HCT116 (cell line): ENCODE results near the gene SMAP2. TPM values are rescaled to one million over a fixed set of nuclear protein-coding genes. Genes with fewer than 3 reads are reported as not detected.

ENCODE experiments used
- ATAC-seq: fragments of 200-7000 bp; cut with Tn5 transposase; 2 replicates; pipeline ENCODE4 v1.9.1; 2020; ENCODE audit warnings: mild to moderate bottlenecking, moderate library complexity
- BruUV-seq: library from RNA; stranded (reverse); fragments of 400-500 nt; replicated peaks from 2 replicates; lab custom pipeline; 2021; lab: Mats Ljungman, UMichigan
- CTCF ChIA-PET: fragments of 300-600 bp; sonication (Branson Sonifier 250); formaldehyde crosslinking; loops from one replicate; lab custom pipeline; 2021; ENCODE audit warnings: antibody characterized with exemption; lab: Charles Lee
- POLR2A ChIA-PET: fragments of 300-600, 350-600 bp; sonication (Branson Sonifier 250); formaldehyde crosslinking; loops from one replicate; lab custom pipeline; 2021; ENCODE audit warnings: antibody characterized with exemption; lab: Charles Lee
- RAD21 ChIA-PET, 2 experiments: fragments of 300-600 bp; sonication (Branson Sonifier 250); formaldehyde crosslinking; loops; one replicate each; lab custom pipeline; 2023; ENCODE audit warnings: low total read pairs in 2 of 2; ENCODE audit not compliant: uncharacterized antibody in 2 of 2, unreplicated experiment in 2 of 2, low non-redundant PET in 1 of 2; lab: Charles Lee
- DNase-seq: peaks from one replicate; pipeline ENCODE4 v3.0.0-alpha.2; 2010; ENCODE audit warnings: low read depth, low spot score
- H2AFZ ChIP-seq: fragments of 200-600 bp; shearing (Covaris generic), sonication (generic); 2 replicates; pipeline ENCODE4 v1.6.1; 2017; ENCODE audit warnings: low read depth, mixed run types, mixed read lengths, antibody characterized with exemption, low read length; ENCODE audit not compliant: poor library complexity, severe bottlenecking
- H3K27ac ChIP-seq: 2 replicates; pipeline ENCODE4 v1.5.1; 2012; ENCODE audit warnings: low read depth, low read length
- H3K27me3 ChIP-seq: fragments of 200-600 bp; sonication (generic); 2 replicates; pipeline ENCODE4 v1.6.1; 2016; ENCODE audit warnings: mixed run types, low read length, mixed read lengths; ENCODE audit not compliant: insufficient read depth
- H3K36me3 ChIP-seq, 2 experiments: fragments of 200-500 bp in 1 of 2; fragments of 200-600 bp in 1 of 2; sonication (Bioruptor generic) in 1 of 2; sonication (generic) in 1 of 2; 2 replicates each; pipeline versions ENCODE4 v1.5.1 to v1.6.1; 2014 to 2016; ENCODE audit warnings: low read length in 2 of 2, inconsistent platforms in 1 of 2, mixed read lengths in 1 of 2, mixed run types in 1 of 2; ENCODE audit not compliant: insufficient read depth in 2 of 2, control insufficient read depth in 1 of 2
- H3K4me1 ChIP-seq, 2 experiments: fragments of 200-600 bp in 1 of 2; sonication (generic) in 1 of 2; 2 replicates each; pipeline versions ENCODE4 v1.5.1 to v1.6.1; 2012 to 2017; ENCODE audit warnings: low read length in 2 of 2, inconsistent platforms in 1 of 2, mild to moderate bottlenecking in 1 of 2, mixed read lengths in 1 of 2, mixed run types in 1 of 2, moderate library complexity in 1 of 2; ENCODE audit not compliant: insufficient read depth in 2 of 2, control insufficient read depth in 1 of 2
- H3K4me2 ChIP-seq: fragments of 200-600 bp; sonication (generic); 2 replicates; pipeline ENCODE4 v1.6.1; 2017; ENCODE audit warnings: mixed run types, low read length, mixed read lengths
- H3K4me3 ChIP-seq, 2 experiments: fragments of 200-600 bp in 1 of 2; sonication (generic) in 1 of 2; replicated peaks in 1 of 2; 2 replicates each; pipeline ENCODE4 v1.5.1; 2011 to 2016; ENCODE audit warnings: low read length in 2 of 2, control low read depth in 1 of 2, low read depth in 1 of 2, mild to moderate bottlenecking in 1 of 2, mixed read lengths in 1 of 2, mixed run types in 1 of 2
- H3K79me2 ChIP-seq: fragments of 200-600 bp; sonication (generic); 2 replicates; pipeline ENCODE4 v1.6.1; 2017; ENCODE audit warnings: mild to moderate bottlenecking, mixed run types, low read length, moderate library complexity, mixed read lengths; ENCODE audit not compliant: insufficient read depth
- H3K9ac ChIP-seq: fragments of 200-600 bp; sonication (generic); 2 replicates; pipeline ENCODE4 v1.6.1; 2016; ENCODE audit warnings: low read length, mixed read lengths
- H3K9me2 ChIP-seq: fragments of 200-600 bp; sonication (generic), shearing (Covaris generic); 2 replicates; pipeline ENCODE4 v1.6.1; 2017; ENCODE audit warnings: mixed run types, mild to moderate bottlenecking, moderate library complexity; ENCODE audit not compliant: insufficient read depth
- H3K9me3 ChIP-seq, 2 experiments: fragments of 200-500 bp in 1 of 2; fragments of 200-600 bp in 1 of 2; sonication (Bioruptor generic) in 1 of 2; sonication (generic) in 1 of 2; 2 replicates each; pipeline ENCODE4 v1.6.1; 2014 to 2017; ENCODE audit warnings: low read length in 2 of 2, mixed read lengths in 2 of 2, inconsistent platforms in 1 of 2, low read depth in 1 of 2, mild to moderate bottlenecking in 1 of 2, mixed run types in 1 of 2, moderate library complexity in 1 of 2; ENCODE audit not compliant: control insufficient read depth in 1 of 2, insufficient read depth in 1 of 2
- H4K20me1 ChIP-seq: fragments of 200-600 bp; sonication (generic), shearing (Covaris generic); 2 replicates; pipeline ENCODE4 v1.6.1; 2017; ENCODE audit warnings: mixed run types, mild to moderate bottlenecking, moderate library complexity; ENCODE audit not compliant: insufficient read depth
- CEBPB ChIP-seq: IDR thresholded peaks from 2 replicates; pipeline ENCODE4 v1.6.1; 2012; ENCODE audit warnings: low read depth
- ELF1 ChIP-seq: IDR thresholded peaks from 2 replicates; pipeline ENCODE4 v1.6.1; 2012; ENCODE audit warnings: low read depth, borderline replicate concordance
- EZH2 ChIP-seq: fragments of 200-600 bp; sonication (generic); IDR thresholded peaks from 2 replicates; pipeline ENCODE4 v1.6.1; 2017; ENCODE audit warnings: antibody characterized with exemption, mixed run types
- FOSL1 ChIP-seq: IDR thresholded peaks from 2 replicates; pipeline ENCODE4 v1.6.1; 2012; ENCODE audit warnings: low read depth
- JUND ChIP-seq: IDR thresholded peaks from 2 replicates; pipeline ENCODE4 v1.6.1; 2012
- MAX ChIP-seq: IDR thresholded peaks from 2 replicates; pipeline ENCODE4 v1.6.1; 2012
- POLR2A ChIP-seq: IDR thresholded peaks from 2 replicates; pipeline ENCODE4 v1.7.0; 2011; ENCODE audit warnings: borderline replicate concordance; ENCODE audit not compliant: insufficient read depth, insufficient read length; ENCODE audit errors: extremely low read depth
- POLR2AphosphoS5 ChIP-seq: IDR thresholded peaks from 2 replicates; pipeline ENCODE4 v1.6.1; 2011; ENCODE audit warnings: mild to moderate bottlenecking, low read depth, low read length, moderate library complexity
- RAD21 ChIP-seq: IDR thresholded peaks from 2 replicates; pipeline ENCODE4 v1.6.1; 2012; ENCODE audit warnings: low read depth, mild to moderate bottlenecking
- REST ChIP-seq: IDR thresholded peaks from 2 replicates; pipeline ENCODE4 v1.6.1; 2012; ENCODE audit warnings: low read depth
- SIN3A ChIP-seq: IDR thresholded peaks from 2 replicates; pipeline ENCODE4 v1.6.1; 2012; ENCODE audit warnings: low read depth
- SP1 ChIP-seq: IDR thresholded peaks from 2 replicates; pipeline ENCODE4 v1.6.1; 2012; ENCODE audit warnings: low read depth
- SRF ChIP-seq: IDR thresholded peaks from 2 replicates; pipeline ENCODE4 v1.6.1; 2012; ENCODE audit warnings: low read depth
- ZBTB33 ChIP-seq: IDR thresholded peaks from 2 replicates; pipeline ENCODE4 v1.6.1; 2011; ENCODE audit warnings: mild to moderate bottlenecking, low read length, moderate library complexity; ENCODE audit not compliant: insufficient replicate concordance; ENCODE audit errors: extremely low read depth
- ZFX ChIP-seq: fragments of 450-650 bp; IDR thresholded peaks from 2 replicates; pipeline ENCODE4 v1.6.1; 2017
- ZNF274 ChIP-seq: fragments of 200-500 bp; sonication (Bioruptor generic); IDR thresholded peaks from 2 replicates; pipeline ENCODE4 v1.6.1; 2014; ENCODE audit warnings: mild to moderate bottlenecking, low read depth, low read length, inconsistent platforms
- intact Hi-C: fragments of 100-400 bp; cut with micrococcal nuclease; formaldehyde crosslinking; loops from 2 replicates; pipeline ENCODE4 v1.10.0; 2022
- total RNA-seq: library from RNA; stranded (reverse); gene quantifications from one replicate; pipeline ENCODE4 v1.2.1, GENCODE V29; 2021; ENCODE audit not compliant: unreplicated experiment

The SMAP2 gene
- total RNA-seq, 1 experiment from 2014 or later = 16.4 TPM

- Histone ChIP-seq H3K27me3 (no peaks in the 10 kb centered on the region), H3K4me2 (no peak overlapping the region), H3K4me1 (no peaks in the 10 kb centered on the region), H3K4me3 (no peak overlapping the region), H2AFZ (no peak overlapping the region), H3K9me3 (no peaks in the 10 kb centered on the region), H3K79me2 (no peaks in the 10 kb centered on the region)
- RAD21 ChIA-PET = no interaction called here
- ATAC-seq = no peak
- intact Hi-C loops = no loop called here
- no TSS peak for BruUV-seq
- TF ChIP-seq ZNF274 (no peak), REST (no peak), RAD21 (no peak), POLR2A (no peak), ZFX (no peak), POLR2AphosphoS5 (no peak), CEBPB (no peak), EZH2 (no peak), ZBTB33 (no peak), JUND (no peak), MAX (no peak), FOSL1 (no peak), ELF1 (no peak), SRF (no peak), SP1 (no peak), SIN3A (no peak)
- TF ChIP-seq, all 23 proteins: peak for 0
- Histone ChIP-seq H3K9me2 (no peaks in the 10 kb centered on the region), H3K36me3 (peaks cover 7 to 9% of the 10 kb centered on the region in 2 experiments; a peak in 2 of 4 replicates), H3K9ac (no peak overlapping the region), H4K20me1 (no peaks in the 10 kb centered on the region), H3K27ac (no peak overlapping the region)
- no peak for DNase-seq
- ChIA-PET POLR2A (no interaction called here), CTCF (interaction anchor here (1.4 kb wide), 1 partner anchor 17 kb away, joined by 5 read pairs; no protein-coding TSS in a partner anchor)
These were observed 48.2 kb downstream of the SMAP2 start for GRCh38 chr1:40421431-40422384.
